ENCODE measurements around the gene REXO1.

DNA sequence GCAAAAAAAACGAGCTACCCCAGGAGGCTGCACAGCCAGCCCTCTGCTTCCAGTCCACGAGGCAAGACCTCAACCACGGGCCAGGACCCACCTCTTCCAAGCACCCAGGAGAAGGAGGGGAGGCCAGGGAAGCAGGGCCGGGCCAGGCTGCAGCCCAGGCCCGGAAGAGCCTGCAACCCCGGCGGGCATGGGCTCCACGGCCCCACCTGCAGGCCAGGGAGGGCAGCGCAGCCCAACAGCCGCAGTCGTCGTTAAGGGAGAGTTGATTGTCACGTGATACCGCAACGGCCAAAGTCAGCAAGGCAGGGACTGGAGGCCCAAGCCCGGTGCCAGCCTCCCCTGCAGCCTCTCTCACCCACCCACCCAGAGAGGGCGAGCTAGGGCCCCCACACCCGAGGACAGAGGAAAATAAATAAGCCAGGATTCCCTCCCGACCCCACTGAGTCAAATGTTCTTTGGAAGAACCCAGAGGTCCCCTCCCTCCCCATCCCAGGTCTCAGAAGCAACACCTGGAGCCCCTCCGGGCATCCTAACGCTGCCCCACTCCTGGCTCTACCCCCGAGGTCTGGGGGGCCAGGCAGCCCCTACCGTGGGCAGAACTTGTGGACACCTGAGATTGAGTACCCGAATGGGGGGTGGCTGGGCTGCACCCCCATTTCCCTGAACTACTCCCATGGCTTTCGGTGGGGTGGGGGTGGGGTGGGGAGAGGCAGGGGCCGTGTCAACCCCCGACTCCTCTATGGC, 5.2 kb upstream of the REXO1 start:
- no peak for TF ChIP-seq NFYB (IDR thresholded peaks at IDR 0.05; ENCODE audit: extremely low read depth, insufficient read length)
- TF ChIP-seq, protein P1, sequence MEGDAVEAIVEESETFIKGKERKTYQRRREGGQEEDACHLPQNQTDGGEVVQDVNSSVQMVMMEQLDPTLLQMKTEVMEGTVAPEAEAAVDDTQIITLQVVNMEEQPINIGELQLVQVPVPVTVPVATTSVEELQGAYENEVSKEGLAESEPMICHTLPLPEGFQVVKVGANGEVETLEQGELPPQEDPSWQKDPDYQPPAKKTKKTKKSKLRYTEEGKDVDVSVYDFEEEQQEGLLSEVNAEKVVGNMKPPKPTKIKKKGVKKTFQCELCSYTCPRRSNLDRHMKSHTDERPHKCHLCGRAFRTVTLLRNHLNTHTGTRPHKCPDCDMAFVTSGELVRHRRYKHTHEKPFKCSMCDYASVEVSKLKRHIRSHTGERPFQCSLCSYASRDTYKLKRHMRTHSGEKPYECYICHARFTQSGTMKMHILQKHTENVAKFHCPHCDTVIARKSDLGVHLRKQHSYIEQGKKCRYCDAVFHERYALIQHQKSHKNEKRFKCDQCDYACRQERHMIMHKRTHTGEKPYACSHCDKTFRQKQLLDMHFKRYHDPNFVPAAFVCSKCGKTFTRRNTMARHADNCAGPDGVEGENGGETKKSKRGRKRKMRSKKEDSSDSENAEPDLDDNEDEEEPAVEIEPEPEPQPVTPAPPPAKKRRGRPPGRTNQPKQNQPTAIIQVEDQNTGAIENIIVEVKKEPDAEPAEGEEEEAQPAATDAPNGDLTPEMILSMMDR (IDR thresholded peaks at IDR 0.05 in 2 of 3, conservative IDR thresholded peaks at IDR 0.05 in 1 of 3; ENCODE audit: insufficient read depth in 2 of 3, low read depth in 1 of 3, low read length in 3 of 3) = peak; percentile 92 to 95 (median 93)
- TF ChIP-seq CHD2 (IDR thresholded peaks at IDR 0.05; ENCODE audit: low read depth, low read length) = no peak
- 0 out of 2 replicates have a peak, but pooled peaks have one; percentile 27 for TF ChIP-seq POLR2A (conservative IDR thresholded peaks at IDR 0.05)
- no peak for TF ChIP-seq RFX5 (IDR thresholded peaks at IDR 0.05; ENCODE audit: low read depth, low read length)
- TF ChIP-seq, protein P2, sequence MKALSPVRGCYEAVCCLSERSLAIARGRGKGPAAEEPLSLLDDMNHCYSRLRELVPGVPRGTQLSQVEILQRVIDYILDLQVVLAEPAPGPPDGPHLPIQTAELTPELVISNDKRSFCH (CRISPR knock-in tag; IDR thresholded peaks at IDR 0.05) = no peak
- TF ChIP-seq, protein P2 (tag; IDR thresholded peaks at IDR 0.05) = no peak
- no peak for TF ChIP-seq ZNF124 (CRISPR knock-in tag; IDR thresholded peaks at IDR 0.05)
- TF ChIP-seq MTA2 (IDR thresholded peaks at IDR 0.05; ENCODE audit: low read depth) = no peak
- peak; percentile 25 for TF ChIP-seq TAF1 (IDR thresholded peaks at IDR 0.05; ENCODE audit: control insufficient read depth, extremely low read depth, insufficient read depth, low read length, severe bottlenecking)
- no peak for TF ChIP-seq PHF8 (IDR thresholded peaks at IDR 0.05; ENCODE audit: borderline replicate concordance, low read length)
- TF ChIP-seq CBX8 (IDR thresholded peaks at IDR 0.05; ENCODE audit: borderline replicate concordance, extremely low read depth, low read depth, low read length, poor library complexity, severe bottlenecking) = no peak
- TF ChIP-seq, protein P3, sequence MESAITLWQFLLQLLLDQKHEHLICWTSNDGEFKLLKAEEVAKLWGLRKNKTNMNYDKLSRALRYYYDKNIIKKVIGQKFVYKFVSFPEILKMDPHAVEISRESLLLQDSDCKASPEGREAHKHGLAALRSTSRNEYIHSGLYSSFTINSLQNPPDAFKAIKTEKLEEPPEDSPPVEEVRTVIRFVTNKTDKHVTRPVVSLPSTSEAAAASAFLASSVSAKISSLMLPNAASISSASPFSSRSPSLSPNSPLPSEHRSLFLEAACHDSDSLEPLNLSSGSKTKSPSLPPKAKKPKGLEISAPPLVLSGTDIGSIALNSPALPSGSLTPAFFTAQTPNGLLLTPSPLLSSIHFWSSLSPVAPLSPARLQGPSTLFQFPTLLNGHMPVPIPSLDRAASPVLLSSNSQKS (CRISPR knock-in tag; IDR thresholded peaks at IDR 0.05) = no peak
- no peak for TF ChIP-seq MEF2A (IDR thresholded peaks at IDR 0.05; ENCODE audit: control insufficient read depth, low read depth, low read length)
- TF ChIP-seq, protein P4, sequence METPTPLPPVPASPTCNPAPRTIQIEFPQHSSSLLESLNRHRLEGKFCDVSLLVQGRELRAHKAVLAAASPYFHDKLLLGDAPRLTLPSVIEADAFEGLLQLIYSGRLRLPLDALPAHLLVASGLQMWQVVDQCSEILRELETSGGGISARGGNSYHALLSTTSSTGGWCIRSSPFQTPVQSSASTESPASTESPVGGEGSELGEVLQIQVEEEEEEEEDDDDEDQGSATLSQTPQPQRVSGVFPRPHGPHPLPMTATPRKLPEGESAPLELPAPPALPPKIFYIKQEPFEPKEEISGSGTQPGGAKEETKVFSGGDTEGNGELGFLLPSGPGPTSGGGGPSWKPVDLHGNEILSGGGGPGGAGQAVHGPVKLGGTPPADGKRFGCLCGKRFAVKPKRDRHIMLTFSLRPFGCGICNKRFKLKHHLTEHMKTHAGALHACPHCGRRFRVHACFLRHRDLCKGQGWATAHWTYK (CRISPR knock-in tag; IDR thresholded peaks at IDR 0.05) = peak; percentile 88; the same call in 1 of the 2 replicates

Data from K562 (cell line).